CD4-positive, alpha-beta T cell treated with Interleukin-12 subunit alpha and Interleukin-12 subunit beta, for 1 hour (primary cell): ENCODE measurements around the gene S100A14.
A peak's percentile ranks its signal among the peaks of the same experiment; 100 is the strongest.

ENCODE experiments used
- DNase-seq: peaks from one replicate; pipeline ENCODE4 v3.0.0-alpha.2; 2020

Gene S100A14

DNA sequence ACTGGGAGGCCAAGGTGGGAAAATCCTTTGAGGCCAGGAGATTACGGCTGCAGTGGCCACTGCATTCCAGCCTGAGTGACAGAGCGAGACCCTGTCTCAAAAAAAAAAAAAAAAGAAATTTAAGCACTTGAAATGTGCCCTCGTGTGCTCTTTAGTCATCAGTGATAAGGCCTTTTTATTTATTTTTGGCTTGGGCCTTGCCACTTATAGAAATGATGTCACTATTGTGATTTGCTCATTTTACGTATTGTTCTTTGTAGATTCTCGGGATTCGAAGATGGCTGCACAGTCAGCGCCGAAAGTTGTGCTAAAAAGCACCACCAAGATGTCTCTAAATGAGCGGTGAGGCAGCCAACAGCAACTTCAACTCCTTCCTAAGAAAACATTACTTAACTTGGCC, 20.2 kb upstream of the S100A14 start:
- no peak for DNase-seq

DNA sequence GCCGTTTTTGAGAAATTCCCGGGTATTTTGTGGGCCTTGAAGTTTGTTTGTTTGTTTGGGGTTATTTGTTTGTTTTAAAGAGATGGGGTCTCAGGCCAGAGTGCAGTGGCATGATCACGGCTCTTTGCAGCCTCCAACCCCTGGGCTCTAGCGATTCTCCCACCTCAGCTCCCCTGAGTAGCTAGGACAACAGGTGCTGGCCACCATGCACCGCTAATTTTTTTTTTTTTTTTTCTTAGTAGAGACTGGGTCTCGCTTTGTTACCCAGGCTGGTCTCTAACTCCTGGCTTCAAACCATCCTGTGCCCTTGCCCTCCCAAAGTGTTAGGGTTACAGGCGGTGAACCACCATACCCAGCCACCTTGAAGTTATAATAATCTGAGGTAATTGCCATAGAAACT, 19.7 kb upstream of the S100A14 start:
- DNase-seq, result no peak

DNA sequence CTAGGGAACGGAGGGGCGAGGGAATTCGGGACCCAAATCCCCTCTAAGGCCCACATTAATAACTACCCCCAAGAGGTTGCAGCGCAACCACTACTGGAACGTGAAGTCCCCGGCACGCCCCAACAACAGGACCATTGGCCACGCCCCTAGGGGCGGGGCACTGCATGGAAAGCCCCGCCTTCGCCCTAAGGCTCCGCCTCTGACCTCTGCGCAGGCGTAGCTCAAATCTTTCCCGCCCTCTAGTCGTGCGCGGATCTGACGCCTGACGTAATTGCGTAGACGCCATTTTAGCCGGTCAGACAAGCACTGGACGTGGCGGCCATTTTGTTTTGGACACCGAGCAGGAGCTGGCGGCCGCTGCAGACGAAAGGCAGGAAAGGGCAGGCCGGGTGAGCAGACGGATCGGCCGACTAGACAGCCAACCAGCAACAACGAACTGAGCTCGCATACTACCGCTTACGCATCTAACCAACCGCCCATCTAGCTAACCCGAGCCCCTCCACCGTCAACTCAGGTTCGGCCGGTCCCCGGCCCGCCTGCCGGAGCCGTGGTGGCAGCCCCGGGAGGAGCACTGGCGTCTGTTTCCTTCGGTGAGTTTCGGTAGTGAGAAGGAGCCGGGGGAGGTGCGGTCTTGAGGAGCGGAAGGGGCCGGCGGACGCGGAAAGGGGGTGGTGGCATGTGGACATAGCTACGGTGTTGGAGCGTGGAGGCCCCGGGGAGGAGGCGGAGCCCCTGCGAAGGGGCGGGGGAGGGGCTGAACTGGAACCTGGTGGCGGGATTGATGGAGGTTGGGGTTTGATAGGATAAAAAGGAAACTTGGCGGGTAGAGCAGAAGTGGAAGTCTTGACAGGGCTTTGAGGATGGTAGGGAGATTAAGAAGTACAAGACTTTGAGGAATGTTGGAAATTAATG, 17.9 kb upstream of the S100A14 start, which contains the start of gene CHTOP:
CHTOP (plus strand) TSS at position 313 of the 912 bp plus-strand sequence. CDS start 2,523 bp downstream, outside the sequence.
- DNase-seq, result peak; percentile 97

DNA sequence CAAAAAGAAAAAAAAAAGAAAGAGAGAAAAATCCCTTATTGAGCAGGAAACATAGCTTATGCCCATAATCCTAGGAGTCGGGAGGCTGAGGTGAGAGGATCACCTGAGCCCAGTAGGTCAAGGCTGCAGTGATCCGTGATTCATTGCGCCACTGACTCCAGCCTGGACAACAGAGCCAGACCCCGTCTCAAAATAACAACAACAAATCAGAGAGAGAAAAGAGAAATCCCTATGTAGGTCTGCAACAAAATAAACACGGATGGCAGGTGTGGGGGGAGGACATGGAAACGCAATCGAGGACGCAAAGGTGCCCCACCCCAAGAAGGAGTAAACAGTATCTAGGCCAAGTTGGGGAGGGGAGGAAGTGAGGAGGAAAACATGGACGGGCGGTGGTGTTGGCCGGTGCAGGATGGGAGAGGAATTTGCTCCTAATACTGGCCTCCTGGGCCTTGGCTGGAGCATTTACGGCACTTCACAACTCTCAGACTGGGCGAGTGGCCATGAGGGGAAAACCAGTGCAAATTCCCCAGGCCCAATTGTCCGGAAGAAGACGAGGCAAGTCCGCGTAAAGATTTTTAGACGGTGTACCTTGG, 17.1 kb upstream of the S100A14 start:
- no peak for DNase-seq

DNA sequence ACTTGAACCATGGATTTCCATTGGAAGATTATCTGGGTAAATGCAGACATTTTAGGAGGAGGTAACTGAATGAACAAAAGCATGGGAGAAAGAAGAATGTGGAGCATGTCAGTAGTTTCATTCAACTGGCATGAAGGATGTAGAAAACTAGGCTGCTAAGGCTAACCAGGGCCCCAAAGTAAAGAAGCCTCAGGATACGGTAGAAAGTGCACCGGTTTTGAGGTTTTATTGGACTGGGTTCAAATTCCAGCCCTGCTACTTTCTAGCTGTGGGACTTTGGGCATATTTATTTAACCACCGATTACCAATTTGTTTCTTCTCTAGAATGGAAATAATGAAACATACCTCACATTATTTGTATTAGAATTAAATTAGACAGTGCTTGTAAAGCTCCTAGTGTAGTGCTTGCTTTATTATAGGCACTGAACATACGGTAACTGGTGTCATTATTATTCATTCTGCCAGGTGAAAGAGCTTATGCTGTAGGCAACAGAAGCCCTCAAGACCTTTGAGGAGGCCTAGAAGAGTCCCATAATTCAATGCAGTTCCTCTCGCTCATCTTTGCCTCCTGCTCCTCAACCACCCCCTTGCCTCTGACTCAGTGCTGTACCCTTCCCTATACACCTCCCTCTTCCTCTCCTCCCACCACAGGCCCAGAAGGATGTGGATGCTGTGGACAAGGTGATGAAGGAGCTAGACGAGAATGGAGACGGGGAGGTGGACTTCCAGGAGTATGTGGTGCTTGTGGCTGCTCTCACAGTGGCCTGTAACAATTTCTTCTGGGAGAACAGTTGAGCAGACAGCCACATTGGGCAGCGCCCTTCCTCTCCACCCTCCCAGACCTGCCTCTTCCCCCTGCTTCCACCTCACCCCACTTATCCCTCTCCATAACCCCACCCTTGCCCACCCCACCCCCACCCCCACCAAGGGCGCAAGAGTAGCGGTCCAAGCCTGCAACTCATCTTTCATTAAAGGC, 15.2 kb upstream of the S100A14 start:
- DNase-seq, result no peak

DNA sequence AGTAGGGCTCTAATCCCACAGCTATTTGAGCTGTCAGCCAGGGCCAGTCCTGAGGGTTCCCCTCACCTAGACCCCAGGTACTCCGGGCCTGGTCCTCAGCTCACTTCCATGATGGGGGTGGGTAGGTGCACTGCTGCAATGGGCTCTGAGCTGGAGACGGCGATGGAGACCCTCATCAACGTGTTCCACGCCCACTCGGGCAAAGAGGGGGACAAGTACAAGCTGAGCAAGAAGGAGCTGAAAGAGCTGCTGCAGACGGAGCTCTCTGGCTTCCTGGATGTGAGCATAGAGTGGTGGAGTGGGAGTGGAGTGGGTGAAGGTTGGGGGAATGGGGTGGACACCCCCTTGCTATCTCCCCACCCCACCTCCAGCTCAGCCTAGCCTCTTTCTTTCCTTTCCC, 14.3 kb upstream of the S100A14 start:
- DNase-seq, result no peak

DNA sequence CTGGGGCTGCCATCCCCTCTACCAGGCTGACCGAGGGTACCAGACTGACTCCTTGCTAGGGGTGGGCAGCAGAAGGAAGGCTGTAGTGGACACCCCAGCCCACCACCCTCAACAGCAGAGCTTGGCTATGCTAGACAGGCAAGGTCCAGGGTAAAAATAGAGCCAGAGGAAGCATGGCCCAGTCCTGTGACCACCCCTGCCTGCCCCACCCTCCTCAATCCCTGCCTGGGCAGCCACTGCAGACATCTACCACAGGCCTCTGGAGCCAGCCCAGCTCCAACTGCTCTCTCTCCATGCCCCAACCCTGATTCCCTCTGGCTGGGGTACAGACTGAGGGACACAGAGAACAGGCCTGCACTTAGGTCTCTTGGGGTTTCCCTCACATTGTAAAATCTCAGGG, 13.8 kb upstream of the S100A14 start:
- no peak for DNase-seq

DNA sequence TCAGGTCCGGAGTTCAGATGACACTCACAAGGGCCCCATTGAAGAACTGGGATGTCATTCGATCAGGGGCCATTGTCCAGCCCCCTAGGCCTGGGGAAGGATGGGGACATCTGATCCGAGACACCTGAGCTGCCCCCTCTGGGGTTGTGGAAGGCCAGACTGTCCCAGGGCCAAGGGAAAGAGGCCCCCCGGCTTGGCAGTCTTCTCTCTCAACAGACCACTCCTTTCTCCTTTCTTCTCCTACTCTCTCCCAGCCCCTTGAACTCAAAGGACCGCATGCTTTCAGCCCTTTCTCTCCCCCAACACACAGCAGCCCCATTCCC, 13.2 kb upstream of the S100A14 start:
- no peak for DNase-seq

DNA sequence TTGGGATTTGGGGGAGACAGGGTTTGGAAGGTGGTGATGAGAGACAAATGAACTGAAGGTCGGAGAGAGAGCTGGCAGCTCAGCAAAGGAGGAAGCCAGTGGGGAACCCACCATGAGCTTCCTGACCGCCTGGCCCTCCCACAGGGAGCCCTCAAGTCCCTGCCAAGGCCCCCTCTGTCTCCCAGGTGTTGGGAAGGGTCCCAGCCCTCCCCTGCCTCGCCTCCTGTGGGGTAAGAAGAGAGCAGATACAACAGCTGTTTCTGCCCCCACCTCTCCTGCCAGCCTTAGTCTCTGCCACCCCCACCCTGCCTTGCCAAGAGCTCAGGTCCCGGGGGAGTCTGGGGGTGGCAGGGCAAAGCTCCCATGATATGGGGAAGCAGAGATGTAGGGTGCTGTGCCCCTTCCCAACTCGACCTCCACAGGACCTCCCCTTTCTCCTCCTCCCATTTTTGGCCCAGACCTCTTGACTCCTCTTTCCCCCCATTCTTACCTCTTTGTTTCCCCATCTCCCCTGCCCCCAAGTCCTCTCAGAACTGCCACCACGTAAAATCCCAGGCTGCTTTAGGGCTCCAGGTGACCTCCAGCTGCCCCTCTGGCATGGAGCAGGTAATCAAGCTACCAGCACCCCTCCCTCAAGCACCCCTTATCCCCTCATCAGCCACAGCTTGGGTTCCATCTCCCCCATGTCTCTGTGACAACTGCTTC, 12.7 kb upstream of the S100A14 start:
- no peak for DNase-seq

DNA sequence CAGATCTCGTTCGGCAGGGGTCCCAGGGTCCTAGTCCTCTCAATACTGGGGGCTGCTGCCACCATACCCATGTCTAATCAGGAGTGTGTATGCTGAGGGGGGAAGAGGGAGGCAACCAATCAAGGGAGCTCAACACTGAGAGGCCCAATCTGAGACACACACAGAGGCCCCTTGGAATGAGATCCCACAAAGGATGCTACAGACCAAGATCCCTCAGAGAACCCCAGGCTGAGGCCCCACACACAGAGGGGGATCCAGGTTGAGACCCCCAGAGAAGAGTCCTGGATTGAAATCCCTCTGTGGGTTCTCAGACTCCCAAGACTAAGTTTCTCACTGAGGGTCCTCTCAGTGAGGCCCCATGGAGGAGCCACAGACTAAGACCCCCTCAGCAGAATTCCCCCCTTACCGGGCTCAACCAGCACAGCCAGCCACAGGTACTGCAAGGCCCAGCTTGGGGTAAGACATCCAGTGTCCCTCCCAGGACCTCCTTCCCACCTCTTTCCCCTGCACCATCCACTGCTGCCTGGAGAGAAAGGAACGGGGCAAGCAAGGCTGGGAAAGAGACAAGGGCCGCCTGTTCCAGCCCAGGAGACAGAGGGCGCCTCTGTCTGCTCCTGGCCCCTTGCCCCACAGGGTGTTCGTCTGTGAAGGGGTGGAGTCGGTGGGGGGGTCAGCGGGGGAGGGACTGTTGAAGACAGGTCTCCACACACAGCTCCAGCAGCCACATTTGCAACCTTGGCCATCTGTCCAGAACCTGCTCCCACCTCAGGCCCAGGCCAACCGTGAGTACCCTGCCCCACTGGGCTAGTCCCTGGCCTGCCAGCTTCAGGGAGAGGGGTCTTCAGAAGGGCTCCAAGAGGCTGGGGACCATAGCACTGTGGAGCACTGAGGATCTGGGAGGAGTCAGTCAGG, 11.8 kb upstream of the S100A14 start, which contains the start of gene S100A1:
S100A1 (plus strand) TSS at position 720 of the 912 bp plus-strand sequence. CDS start 2,088 bp downstream, outside the sequence.
- DNase-seq, result no peak

DNA sequence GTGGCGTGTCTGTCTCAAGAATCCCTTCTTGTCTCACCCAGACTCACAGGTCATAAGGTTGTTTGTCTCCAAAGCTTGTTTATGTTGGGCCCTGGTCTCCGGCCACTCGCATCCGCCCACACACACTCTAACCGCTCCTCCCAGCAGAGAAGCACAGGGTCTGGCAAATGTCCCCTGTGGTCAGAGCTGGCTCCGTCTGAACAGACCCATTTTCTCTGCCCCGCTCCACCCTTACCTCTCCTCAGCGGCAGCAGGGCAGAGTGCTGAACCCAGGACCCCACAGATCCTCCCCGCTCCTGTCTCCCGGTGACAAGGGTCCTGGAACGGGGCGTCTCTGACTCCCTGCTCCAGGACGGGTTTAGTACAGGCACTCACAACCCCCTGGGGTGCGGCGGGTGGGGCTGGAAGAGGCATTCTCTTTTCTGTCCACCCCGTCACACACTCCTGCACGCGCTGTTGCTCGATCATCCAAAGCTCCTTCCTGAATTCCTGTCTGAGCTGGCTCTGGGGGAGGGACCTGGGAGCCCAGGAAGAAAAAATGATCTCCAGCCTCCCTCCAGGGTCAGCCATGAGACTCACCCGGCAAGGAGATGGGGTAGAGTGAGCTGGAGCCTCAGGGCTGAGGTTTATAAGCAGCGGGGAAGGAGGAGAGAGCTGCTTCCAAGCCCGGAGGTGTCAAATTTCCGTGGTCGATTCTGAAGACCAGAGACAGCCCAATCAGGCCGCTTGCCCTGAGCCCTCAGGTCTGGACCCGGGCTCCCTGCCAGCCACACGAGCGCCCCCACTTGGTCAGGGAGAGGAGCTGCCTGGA, 11.0 kb upstream of the S100A14 start, which contains the start of gene S100A13:
S100A13 (minus strand) TSS at position 602 of the 811 bp plus-strand sequence. CDS start 1,033 bp downstream, outside the sequence.
- DNase-seq, result no peak

DNA sequence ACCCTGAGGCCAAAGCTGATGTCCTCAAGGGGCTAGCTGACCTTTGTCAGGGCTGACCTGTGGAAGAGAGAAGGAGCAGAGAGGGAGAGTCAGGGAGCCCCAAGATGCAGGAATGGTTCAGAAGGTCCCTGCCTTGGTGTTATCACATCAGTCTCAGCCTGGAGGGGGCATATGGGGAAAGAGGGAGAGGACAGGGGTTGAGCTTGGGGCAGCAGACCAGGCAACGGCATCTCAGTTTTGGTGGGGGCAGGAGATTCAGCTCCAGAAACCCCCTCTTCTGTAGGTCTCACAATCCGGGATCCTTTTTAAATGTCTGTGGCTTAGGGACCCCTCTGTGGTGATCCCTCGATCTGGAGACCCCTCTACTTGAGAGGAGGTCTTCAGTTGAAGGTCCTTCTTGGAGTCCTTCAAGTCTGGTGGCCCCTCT, 10.4 kb upstream of the S100A14 start:
- no peak for DNase-seq

DNA sequence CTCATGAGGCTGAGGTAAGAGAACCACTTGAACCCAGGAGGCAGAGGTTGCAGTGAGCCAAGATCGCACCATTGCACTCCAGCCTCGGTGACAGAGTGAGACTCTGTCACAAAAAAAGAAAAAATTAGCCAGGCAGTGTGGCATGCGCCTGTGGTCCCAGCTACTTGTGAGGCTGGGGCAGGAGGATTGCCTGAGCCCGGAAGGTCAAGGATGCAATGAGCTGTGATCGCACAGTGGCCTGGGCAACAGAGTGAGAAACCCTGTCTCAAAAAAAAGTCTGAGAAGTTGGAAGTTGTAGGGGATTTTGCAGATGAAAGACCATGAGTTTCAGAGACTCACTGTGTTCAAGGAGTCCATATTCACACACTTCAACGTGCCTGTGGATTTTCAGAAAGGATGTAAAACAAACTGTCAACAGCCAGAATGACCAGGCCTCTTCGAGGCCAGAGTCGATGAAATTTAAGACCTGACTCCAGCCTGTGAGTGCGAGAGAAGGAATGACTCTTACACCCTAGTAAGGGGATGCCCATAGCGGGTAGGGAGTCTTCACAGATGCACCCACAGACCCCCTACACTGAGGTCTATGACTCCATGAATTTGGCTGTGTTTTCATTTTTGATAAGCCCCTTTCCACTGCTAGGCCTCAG, 9.0 kb upstream of the S100A14 start:
- DNase-seq, result no peak

DNA sequence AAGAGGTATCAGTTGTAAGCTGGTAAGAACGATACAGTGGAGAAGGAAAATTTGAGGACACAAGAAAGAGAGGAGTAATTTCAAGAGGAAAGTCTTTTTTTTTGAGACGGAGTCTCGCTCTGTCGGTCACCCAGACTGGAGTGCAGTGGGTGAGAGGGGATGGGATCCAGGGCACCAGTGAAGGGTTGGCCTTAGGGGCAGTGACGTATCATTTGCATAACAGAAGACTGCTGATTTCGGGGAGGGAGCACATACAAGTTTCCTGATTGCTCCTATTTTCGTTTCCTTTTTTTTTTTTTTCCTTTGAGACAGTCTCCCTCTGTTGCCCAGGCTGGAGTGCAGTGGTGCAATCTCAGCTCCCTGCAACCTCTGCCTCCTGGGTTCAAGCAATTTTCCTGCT, 7.0 kb upstream of the S100A14 start:
- DNase-seq, result no peak

DNA sequence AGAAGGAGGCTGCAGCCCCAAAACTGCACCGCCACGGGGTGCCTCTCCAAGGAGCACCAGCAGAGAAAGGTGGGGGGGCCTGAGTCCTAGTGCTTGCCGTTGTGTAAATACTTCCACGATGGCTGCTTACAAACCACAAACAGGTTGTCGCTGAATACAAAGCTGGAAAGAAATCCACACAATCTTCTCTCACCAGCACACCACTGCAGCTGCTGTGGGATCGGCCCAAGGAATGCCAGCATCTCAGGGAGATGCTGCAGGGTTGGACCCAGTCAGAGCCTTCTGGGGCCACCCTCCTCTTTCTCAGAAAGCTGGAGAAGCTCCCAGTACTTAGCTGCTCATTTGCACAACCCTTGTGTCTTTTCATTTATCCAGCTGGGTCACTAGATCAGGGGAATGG, 3.0 kb upstream of the S100A14 start:
- no peak for DNase-seq

DNA sequence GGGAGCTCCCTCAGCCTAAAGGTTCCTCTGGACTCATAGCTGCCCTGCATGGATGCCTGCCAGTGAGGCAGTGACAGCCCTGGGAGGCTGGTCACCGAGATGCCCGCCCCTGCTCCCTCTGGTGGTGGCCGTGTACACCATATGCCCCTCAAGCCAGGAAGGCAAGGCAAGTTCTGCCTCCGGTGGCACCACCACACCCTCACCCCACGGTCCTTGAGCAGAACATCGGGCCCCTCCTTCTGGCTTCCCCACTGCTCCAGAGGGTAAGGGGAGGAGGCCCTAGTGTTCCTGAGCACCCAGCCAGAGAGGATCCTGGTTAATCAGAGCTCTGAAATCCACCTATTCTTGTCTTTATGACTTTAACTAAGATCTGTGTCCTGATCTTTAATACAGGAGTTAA, 1.5 kb upstream of the S100A14 start:
- peak; percentile 61 for DNase-seq

DNA sequence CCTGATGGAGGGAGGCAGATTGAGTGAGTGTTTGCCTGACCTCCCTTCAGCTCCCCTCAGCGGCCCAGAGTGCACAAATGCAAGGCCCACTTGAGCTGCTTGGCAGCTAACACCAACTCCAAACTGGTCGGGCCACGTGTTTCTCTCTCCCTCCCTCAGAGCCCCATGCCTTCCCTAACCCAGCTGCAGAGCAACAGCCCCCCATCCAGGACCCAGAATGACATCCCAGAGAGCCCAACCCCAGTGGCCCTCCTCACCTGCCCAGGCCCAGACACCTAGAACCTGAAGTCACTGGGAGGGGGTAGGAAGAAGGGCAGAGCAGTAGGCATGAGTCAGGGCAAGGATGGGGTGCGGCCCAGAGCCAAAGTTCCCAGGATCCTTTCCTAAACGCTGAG, 789 bp upstream of the S100A14 start:
- DNase-seq, result no peak

DNA sequence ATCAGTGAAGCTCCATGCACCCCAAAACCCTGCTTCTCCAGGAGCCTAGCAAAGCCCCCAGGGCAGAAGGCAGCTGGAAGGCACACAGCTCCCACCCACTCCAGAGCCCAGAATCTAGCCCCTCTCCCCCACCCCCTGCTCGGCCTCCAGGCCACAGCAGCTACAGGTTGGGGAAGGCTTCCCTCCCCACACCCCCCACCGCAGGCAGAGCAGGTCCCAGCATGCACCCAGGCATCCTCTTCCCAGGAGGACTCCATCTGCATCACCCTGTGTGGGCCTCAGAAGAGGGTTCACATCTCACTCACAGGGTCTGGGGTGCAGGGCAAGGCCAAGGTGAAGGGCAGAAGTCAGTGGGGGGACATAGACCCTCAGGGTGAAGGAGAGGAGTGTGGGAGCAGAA, 719 bp downstream of the S100A14 start:
- no peak for DNase-seq

DNA sequence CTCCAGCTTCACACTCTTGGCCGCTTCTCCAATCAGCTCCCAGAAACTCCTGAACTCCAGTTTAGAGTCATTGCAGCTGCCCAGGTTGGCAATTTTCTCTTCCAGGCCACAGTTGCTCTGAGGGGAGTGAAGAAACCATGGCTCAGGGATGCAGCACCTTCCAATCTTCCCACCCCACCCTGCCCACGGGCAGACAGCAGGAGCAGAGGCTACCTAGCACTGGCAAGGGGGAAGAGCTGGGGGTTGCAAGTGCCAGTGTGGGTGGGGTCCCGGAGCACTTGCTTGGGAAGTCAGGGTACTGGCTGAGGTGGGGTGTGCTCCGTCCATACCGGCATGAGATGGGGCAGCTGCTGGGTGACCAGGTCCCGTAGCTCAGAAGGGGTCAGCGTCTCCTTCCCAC, 1.2 kb downstream of the S100A14 start:
- no peak for DNase-seq
